HS-5 (cell line): Measurements from ENCODE around the gene SMARCD3.

Source experiments
- DNase-seq: peaks from one replicate; pipeline ENCODE4 v3.0.0-alpha.2; 2012; ENCODE audit warnings: low read depth

Gene SMARCD3

GRCh38 chr7:151272405-151272804, 23.9 kb upstream of the SMARCD3 start:
- DNase-seq, result no peak

- no peak for DNase-seq
Measured at GRCh38 chr7:151271699-151272355, 23.3 kb upstream of the SMARCD3 start.

- no peak for DNase-seq
Measured at GRCh38 chr7:151269511-151269910, 21.0 kb upstream of the SMARCD3 start.

- no peak for DNase-seq
Measured at GRCh38 chr7:151265351-151265931, 16.9 kb upstream of the SMARCD3 start.

- DNase-seq, result no peak
Measured at GRCh38 chr7:151264615-151265014, 16.1 kb upstream of the SMARCD3 start.

GRCh38 chr7:151261529-151261928, 13.0 kb upstream of the SMARCD3 start:
- no peak for DNase-seq

GRCh38 chr7:151260883-151261282, 12.4 kb upstream of the SMARCD3 start:
- DNase-seq, result no peak

- no peak for DNase-seq
Measured at GRCh38 chr7:151260471-151260870, 12.0 kb upstream of the SMARCD3 start.

- DNase-seq, result no peak
Measured at GRCh38 chr7:151257990-151258389, 9.5 kb upstream of the SMARCD3 start.

- no peak for DNase-seq
Measured at GRCh38 chr7:151256410-151257045, 8.0 kb upstream of the SMARCD3 start.

- DNase-seq, result no peak
Measured at GRCh38 chr7:151255390-151255789, 6.9 kb upstream of the SMARCD3 start.

GRCh38 chr7:151254851-151255250, 6.4 kb upstream of the SMARCD3 start:
- no peak for DNase-seq

GRCh38 chr7:151254316-151254715, 5.8 kb upstream of the SMARCD3 start:
- DNase-seq, result no peak

GRCh38 chr7:151252961-151253711, 4.6 kb upstream of the SMARCD3 start:
- DNase-seq, result no peak

GRCh38 chr7:151252561-151252835, 4.0 kb upstream of the SMARCD3 start:
- no peak for DNase-seq

- DNase-seq, result no peak
Measured at GRCh38 chr7:151251689-151252560, 3.4 kb upstream of the SMARCD3 start.

GRCh38 chr7:151251328-151251688, 2.8 kb upstream of the SMARCD3 start:
- DNase-seq, result no peak

- DNase-seq, result no peak
Measured at GRCh38 chr7:151250181-151251132, 2.0 kb upstream of the SMARCD3 start.

GRCh38 chr7:151249732-151250072, 1.2 kb upstream of the SMARCD3 start:
- DNase-seq, result no peak

- no peak for DNase-seq
Measured at GRCh38 chr7:151249034-151249731, 689 bp upstream of the SMARCD3 start.
